ENCODE results near the gene WDR18. TPM values are rescaled to one million over a fixed set of nuclear protein-coding genes. Genes with fewer than 3 reads are reported as not detected.

Gene WDR18, protein sequence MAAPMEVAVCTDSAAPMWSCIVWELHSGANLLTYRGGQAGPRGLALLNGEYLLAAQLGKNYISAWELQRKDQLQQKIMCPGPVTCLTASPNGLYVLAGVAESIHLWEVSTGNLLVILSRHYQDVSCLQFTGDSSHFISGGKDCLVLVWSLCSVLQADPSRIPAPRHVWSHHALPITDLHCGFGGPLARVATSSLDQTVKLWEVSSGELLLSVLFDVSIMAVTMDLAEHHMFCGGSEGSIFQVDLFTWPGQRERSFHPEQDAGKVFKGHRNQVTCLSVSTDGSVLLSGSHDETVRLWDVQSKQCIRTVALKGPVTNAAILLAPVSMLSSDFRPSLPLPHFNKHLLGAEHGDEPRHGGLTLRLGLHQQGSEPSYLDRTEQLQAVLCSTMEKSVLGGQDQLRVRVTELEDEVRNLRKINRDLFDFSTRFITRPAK
- 10 to 100 TPM; 13.6 to 34.9 (median 17.3) TPM for total RNA-seq

DNA sequence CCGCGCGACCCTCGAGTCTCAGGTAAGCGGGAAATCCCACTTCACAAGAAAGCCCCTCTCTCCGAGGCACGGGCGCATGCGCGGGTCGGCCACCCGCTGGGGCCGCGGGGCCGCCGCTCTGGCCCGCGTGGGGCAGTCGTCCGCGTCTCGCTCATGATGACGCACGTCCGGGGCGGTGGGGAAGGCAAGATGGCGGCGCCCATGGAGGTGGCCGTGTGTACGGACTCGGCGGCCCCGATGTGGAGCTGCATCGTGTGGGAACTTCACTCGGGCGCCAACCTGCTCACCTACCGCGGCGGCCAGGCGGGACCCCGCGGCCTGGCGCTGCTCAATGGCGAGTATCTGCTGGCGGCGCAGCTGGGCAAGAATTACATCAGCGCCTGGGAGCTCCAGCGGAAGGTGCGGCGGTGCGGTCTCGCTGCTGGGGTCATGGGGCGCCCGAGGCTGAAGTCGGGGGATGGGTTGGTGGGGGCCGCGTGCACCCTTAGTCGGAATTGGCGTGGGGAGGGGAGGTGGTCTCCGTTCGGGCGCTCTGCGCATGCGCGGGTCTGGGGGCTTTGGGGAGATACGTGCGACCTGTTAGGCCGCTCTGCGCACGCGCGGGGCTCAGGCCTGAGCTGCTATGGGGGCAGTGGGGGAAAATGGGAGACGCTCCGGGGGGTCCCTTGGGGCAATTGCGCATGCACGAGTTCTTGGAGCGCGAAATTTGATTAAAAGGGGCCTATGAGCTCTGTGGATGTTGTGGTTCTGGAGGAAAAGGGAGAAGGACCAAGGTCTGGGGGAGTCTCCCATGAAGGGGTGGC is at the start of gene WDR18:
TSS of gene WDR18 (plus strand) at position 181 of the 803 bp plus-strand sequence. CDS start at position 190, 9 bp downstream.
- H3K27me3 ChIP-seq: no peaks in the 10 kb centered on the region
- peak; percentile 93 for DNase-seq
- peak within 1 kb of the TSS; percentile 81 to 91 for H3K27ac ChIP-seq
- H3K9me3 ChIP-seq: no peaks in the 10 kb centered on the region
- H3K4me1 ChIP-seq: peaks cover 6 to 12% of the 10 kb centered on the region in 2 donors
- TF ChIP-seq POLR2A (IDR thresholded peaks at IDR 0.05): peak; percentile 43 to 75
- TF ChIP-seq, protein P1, sequence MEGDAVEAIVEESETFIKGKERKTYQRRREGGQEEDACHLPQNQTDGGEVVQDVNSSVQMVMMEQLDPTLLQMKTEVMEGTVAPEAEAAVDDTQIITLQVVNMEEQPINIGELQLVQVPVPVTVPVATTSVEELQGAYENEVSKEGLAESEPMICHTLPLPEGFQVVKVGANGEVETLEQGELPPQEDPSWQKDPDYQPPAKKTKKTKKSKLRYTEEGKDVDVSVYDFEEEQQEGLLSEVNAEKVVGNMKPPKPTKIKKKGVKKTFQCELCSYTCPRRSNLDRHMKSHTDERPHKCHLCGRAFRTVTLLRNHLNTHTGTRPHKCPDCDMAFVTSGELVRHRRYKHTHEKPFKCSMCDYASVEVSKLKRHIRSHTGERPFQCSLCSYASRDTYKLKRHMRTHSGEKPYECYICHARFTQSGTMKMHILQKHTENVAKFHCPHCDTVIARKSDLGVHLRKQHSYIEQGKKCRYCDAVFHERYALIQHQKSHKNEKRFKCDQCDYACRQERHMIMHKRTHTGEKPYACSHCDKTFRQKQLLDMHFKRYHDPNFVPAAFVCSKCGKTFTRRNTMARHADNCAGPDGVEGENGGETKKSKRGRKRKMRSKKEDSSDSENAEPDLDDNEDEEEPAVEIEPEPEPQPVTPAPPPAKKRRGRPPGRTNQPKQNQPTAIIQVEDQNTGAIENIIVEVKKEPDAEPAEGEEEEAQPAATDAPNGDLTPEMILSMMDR (IDR thresholded peaks at IDR 0.05): peak in 3 of 4 experiments; percentile 7 to 66 (median 63)
- no peaks in the 10 kb centered on the region for H3K36me3 ChIP-seq
- H3K4me3 ChIP-seq: peak within 1 kb of the TSS; percentile 84 to 100
- intact Hi-C loops (cut with DNase I; ENCODE audit: low total_unique reads): loop anchor here (10.0 kb wide), 1 partner anchor 120 kb away; no protein-coding TSS in a partner anchor

DNA sequence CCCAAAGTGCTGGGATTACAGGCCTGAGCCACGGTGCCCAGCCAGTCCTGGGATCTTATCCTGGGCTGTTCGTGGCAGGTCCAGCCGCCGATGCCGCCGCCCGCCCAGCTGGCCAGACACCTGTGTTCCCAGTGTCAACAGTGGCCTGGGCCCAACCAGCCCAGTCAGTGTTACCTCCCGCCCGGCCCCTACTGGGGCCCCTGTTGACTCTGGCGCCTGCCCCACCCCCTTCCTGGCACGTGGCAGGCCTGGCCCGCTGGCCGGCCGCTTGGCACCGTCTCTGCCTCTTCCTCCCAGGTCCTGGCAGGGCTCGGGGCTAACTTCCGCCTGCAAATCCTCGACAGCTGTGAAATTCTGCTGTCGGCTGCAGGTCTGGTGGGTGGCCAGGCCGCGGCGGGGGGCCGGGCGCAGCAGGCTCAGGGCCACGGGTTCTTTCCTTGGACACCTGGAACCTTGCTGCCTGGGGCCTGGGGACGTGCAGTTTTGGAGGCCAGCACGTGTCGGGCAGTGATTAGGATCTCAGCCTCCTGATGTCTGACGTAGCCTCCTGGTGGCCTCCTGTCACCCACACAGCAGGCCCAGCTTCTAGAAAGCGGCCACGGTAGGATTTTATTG is 49.2 kb upstream of the WDR18 start:
- no peaks in the 10 kb centered on the region for H3K27me3 ChIP-seq
- no peaks in the 10 kb centered on the region for H3K36me3 ChIP-seq
- peaks cover 0 to 29% of the 10 kb centered on the region in 2 donors for H3K4me1 ChIP-seq
- intact Hi-C loops (cut with DNase I; ENCODE audit: low total_unique reads): no loop called here
- peak overlapping the region; percentile 66 for H3K27ac ChIP-seq
- peak; percentile 74 to 78 for DNase-seq
- no peak for TF ChIP-seq POLR2A (IDR thresholded peaks at IDR 0.05)
- TF ChIP-seq, protein P1 (IDR thresholded peaks at IDR 0.05): no peak
- H3K4me3 ChIP-seq: no peak overlapping the region
- H3K9me3 ChIP-seq: no peaks in the 10 kb centered on the region

DNA sequence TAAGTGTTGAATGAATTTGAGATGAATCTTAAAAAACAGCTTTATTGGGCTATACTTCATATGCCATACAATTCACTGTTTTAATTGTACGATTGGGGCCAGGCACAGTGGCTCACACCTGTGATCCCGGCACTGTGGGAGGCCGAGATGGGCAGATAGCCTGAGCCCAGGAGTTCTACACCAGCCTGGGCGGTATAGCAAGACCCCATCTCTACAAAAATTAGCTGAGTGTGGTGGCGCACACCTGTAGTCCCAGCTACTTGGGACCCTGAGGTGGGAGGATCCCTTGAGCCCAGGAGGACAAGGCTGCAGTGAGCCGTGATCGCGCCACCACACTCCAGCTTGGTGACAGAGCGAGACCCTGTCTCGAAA is 48.0 kb upstream of the WDR18 start:
- intact Hi-C loops (cut with DNase I; ENCODE audit: low total_unique reads): no loop called here
- Histone ChIP-seq H3K27me3 (no peaks in the 10 kb centered on the region), H3K27ac (no peak overlapping the region), H3K4me3 (no peak overlapping the region), H3K9me3 (no peaks in the 10 kb centered on the region), H3K4me1 (peaks cover 0 to 38% of the 10 kb centered on the region in 2 donors), H3K36me3 (no peaks in the 10 kb centered on the region)
- TF ChIP-seq, protein P1 (IDR thresholded peaks at IDR 0.05): no peak
- TF ChIP-seq POLR2A (IDR thresholded peaks at IDR 0.05): no peak
- DNase-seq: no peak

DNA sequence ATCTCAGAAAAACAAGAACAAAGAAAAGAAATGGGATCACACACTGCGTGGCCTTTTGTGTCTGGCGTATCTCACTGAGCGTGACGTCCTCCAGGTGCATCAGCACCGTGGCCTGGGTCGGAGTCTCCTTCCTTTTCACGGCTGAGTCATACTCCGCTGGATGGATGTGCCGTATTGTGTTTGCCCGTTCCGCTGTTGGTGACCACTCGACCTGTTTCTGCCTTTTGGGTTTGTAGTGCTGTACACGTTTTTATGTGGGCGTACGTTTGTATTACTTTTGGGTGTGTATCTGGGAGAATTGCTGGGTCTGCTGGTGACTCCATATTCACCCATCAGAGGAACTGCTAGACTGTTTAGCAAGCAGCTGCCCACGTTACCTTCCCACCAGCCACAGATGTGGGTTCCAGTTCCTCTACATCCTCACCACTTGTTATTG is 46.9 kb upstream of the WDR18 start:
- no peak for DNase-seq
- TF ChIP-seq POLR2A (IDR thresholded peaks at IDR 0.05): no peak
- TF ChIP-seq, protein P1 (IDR thresholded peaks at IDR 0.05): no peak
- no peaks in the 10 kb centered on the region for H3K27me3 ChIP-seq
- H3K4me3 ChIP-seq: no peak overlapping the region
- peaks cover 0 to 41% of the 10 kb centered on the region in 2 donors for H3K4me1 ChIP-seq
- no peaks in the 10 kb centered on the region for H3K9me3 ChIP-seq
- no peaks in the 10 kb centered on the region for H3K36me3 ChIP-seq
- no peak overlapping the region for H3K27ac ChIP-seq
- intact Hi-C loops (cut with DNase I; ENCODE audit: low total_unique reads): no loop called here

All from uterus (tissue), 4 donors.